Posterior vena cava (tissue), 2 donors: ENCODE data around the gene ENKD1. TPM values are rescaled to one million over a fixed set of nuclear protein-coding genes. Genes with fewer than 3 reads are reported as not detected.

ENCODE experiments used
- DNase-seq: peaks from one replicate; pipeline ENCODE4 v3.0.0-alpha.2; 2020; ENCODE audit warnings: low spot score
- intact Hi-C, 2 donors: fragments of 100-400 bp; cut with DNase I; formaldehyde crosslinking; loops; one replicate each; pipeline versions ENCODE4 v1.14.1 to v1.14.2; 2022 to 2023
- total RNA-seq, 2 donors: library from RNA; stranded (reverse); fragmentation: NEBNext Ultra II Directional; extraction: Animal tissue kit (Norgen Biotek cat#: 25700); gene quantifications; one replicate each; pipeline ENCODE4 v1.2.1, GENCODE V29; 2021
- donor health status: DM: yes; HTN: yes; CAD: no.
- donor health status: DM: yes; HTN: yes; CAD: no.

Gene ENKD1
- total RNA-seq, 2 donors from 2014 or later: 12.2 to 12.6 TPM

GRCh38 chr16:67641779-67642708 is 24.5 kb downstream of the ENKD1 start:
- DNase-seq: no peak
- intact Hi-C loops: loop anchor here in 1 of 2 donors (10.0 kb wide), 1 partner anchor 67 kb away; no protein-coding TSS in a partner anchor

- no peak for DNase-seq
- intact Hi-C loops: no loop called here
Observed at GRCh38 chr16:67637625-67638024, 28.9 kb downstream of the ENKD1 start.

- no peak for DNase-seq
- intact Hi-C loops: no loop called here
Observed at GRCh38 chr16:67636713-67637112, 29.8 kb downstream of the ENKD1 start.

GRCh38 chr16:67632415-67633172 is 34.0 kb downstream of the ENKD1 start:
- no peak for DNase-seq

GRCh38 chr16:67628216-67628615 is 38.3 kb downstream of the ENKD1 start:
- DNase-seq: no peak
- intact Hi-C loops: no loop called here

More at GRCh38 chr16:67632415-67633172, 34.0 kb downstream of the ENKD1 start:
- intact Hi-C loops: no loop called here

GRCh38 chr16:67613808-67614207 is 52.7 kb downstream of the ENKD1 start:
- DNase-seq: no peak
- intact Hi-C loops: no loop called here

Other genes starting within 250 kb of the ENKD1 start
- 1 to 10 TPM in 1 of 2 donors, under 1 TPM in 1; 0.43 to 3.2 TPM for gene HSD11B2, start 235.6 kb downstream of the ENKD1 start, total RNA-seq
- gene ATP6V0D1, start 185.6 kb downstream of the ENKD1 start, total RNA-seq: 10 to 100 TPM; 56.7 to 73.4 TPM
- gene AGRP, start 183.2 kb downstream of the ENKD1 start, total RNA-seq: not detected
- gene RIPOR1, start 137.9 kb downstream of the ENKD1 start, total RNA-seq: 100 to 1,000 TPM in 1 of 2 donors, 10 to 100 TPM in 1; 92.5 to 123 TPM
- gene CTCF, start 104.2 kb downstream of the ENKD1 start, total RNA-seq: 10 to 100 TPM; 27.6 to 27.8 TPM
- gene CARMIL2, start 21.6 kb downstream of the ENKD1 start, total RNA-seq: 1 to 10 TPM in 1 of 2 donors, under 1 TPM in 1; 0.67 to 1.8 TPM
- gene ACD, start 6.5 kb downstream of the ENKD1 start, total RNA-seq: 10 to 100 TPM; 13.3 to 16.0 TPM
- 1 to 10 TPM; 2.9 to 4.6 TPM for gene PARD6A, start 5.8 kb downstream of the ENKD1 start, total RNA-seq
- 1 to 10 TPM; 2.7 to 4.8 TPM for gene C16orf86, start 64 bp upstream of the ENKD1 start, total RNA-seq
- gene GFOD2, start 52.6 kb upstream of the ENKD1 start, total RNA-seq: 10 to 100 TPM; 14.2 to 14.5 TPM
- gene RANBP10, start 139.8 kb upstream of the ENKD1 start, total RNA-seq: 10 to 100 TPM; 11.8 to 13.8 TPM
- under 1 TPM; 0.37 to 0.52 TPM for gene TSNAXIP1, start 140.1 kb upstream of the ENKD1 start, total RNA-seq
- 10 to 100 TPM; 24.9 to 26.1 TPM for gene THAP11, start 175.6 kb upstream of the ENKD1 start, total RNA-seq
- gene NUTF2, start 180.2 kb upstream of the ENKD1 start, total RNA-seq: 10 to 100 TPM; 81.7 to 99.1 TPM
- gene CENPT, start 180.9 kb upstream of the ENKD1 start, total RNA-seq: 10 to 100 TPM; 38.7 to 40.3 TPM
- gene EDC4, start 206.3 kb upstream of the ENKD1 start, total RNA-seq: 10 to 100 TPM; 37.4 to 43.1 TPM
- gene NRN1L, start 218.1 kb upstream of the ENKD1 start, total RNA-seq: not detected
- gene PSKH1, start 226.5 kb upstream of the ENKD1 start, total RNA-seq: 10 to 100 TPM; 25.7 to 27.0 TPM